SKM-1 treated with dmso at 0.1 percent for 144 hours (cell line): Measurements from ENCODE around the gene KLHDC4.
"Not testable (repeated sequence)": the region's sequence is repeated elsewhere in the genome, so short reads cannot be mapped to it uniquely, and the experiment has no call there.

Source experiments
- DNase-seq: peaks from one replicate; lab custom pipeline; 2025; ENCODE audit not compliant: unreplicated experiment; lab: John Stamatoyannopoulos, UW

The KLHDC4 gene

GRCh38 chr16:87721622-87722585, 43.9 kb downstream of the KLHDC4 start:
- DNase-seq, result no peak

- no peak for DNase-seq
Measured at GRCh38 chr16:87720446-87720845, 45.3 kb downstream of the KLHDC4 start.

- not testable (repeated sequence) for DNase-seq
Measured at GRCh38 chr16:87718831-87719230, 47.0 kb downstream of the KLHDC4 start.

GRCh38 chr16:87715658-87716057, 50.1 kb downstream of the KLHDC4 start:
- DNase-seq, result no peak

- DNase-seq, result no peak
Measured at GRCh38 chr16:87715231-87715630, 50.6 kb downstream of the KLHDC4 start.

- no peak for DNase-seq
Measured at GRCh38 chr16:87713451-87714229, 52.1 kb downstream of the KLHDC4 start.

GRCh38 chr16:87712184-87712762, 53.5 kb downstream of the KLHDC4 start:
- DNase-seq, result no peak

GRCh38 chr16:87710887-87711286, 54.9 kb downstream of the KLHDC4 start:
- DNase-seq, result no peak

GRCh38 chr16:87709677-87710076, 56.1 kb downstream of the KLHDC4 start:
- no peak for DNase-seq

GRCh38 chr16:87708881-87709638, 56.7 kb downstream of the KLHDC4 start:
- DNase-seq, result no peak

GRCh38 chr16:87707714-87708580, 57.8 kb downstream of the KLHDC4 start:
- DNase-seq, result no peak

GRCh38 chr16:87707097-87707496, 58.7 kb downstream of the KLHDC4 start:
- no peak for DNase-seq

- no peak for DNase-seq
Measured at GRCh38 chr16:87706278-87707000, 59.3 kb downstream of the KLHDC4 start.

GRCh38 chr16:87705771-87706277, 60.0 kb downstream of the KLHDC4 start:
- no peak for DNase-seq

- DNase-seq, result no peak
Measured at GRCh38 chr16:87704754-87705353, 60.9 kb downstream of the KLHDC4 start.

GRCh38 chr16:87703835-87704375, 61.9 kb downstream of the KLHDC4 start:
- DNase-seq, result no peak

- no peak for DNase-seq
Measured at GRCh38 chr16:87703071-87703470, 62.7 kb downstream of the KLHDC4 start.

GRCh38 chr16:87702325-87702811, 63.4 kb downstream of the KLHDC4 start:
- peak; percentile 54 for DNase-seq
